ENCODE data around the gene AMELX. TPM values are rescaled to one million over a fixed set of nuclear protein-coding genes. Genes with fewer than 3 reads are reported as not detected.

AMELX gene
- total and polyA plus RNA-seq, 2 of the 8 experiments (the other 6 are each of a cell fraction or from before 2014, with no cell fraction given) = not detected

GRCh38 chrX:11259437-11259836 is 33.8 kb upstream of the AMELX start:
- Histone ChIP-seq H3K4me2 (ENCODE audit: insufficient read depth in 1 of 2, low read depth in 2 of 2, low read length in 2 of 2) (no peak overlapping the region), H2AK5ac (ENCODE audit: low read depth, low read length) (no peak overlapping the region), H2BK12ac (ENCODE audit: low read depth, low read length) (no peak overlapping the region), H3K79me1 (ENCODE audit: low read depth, low read length) (no peaks in the 10 kb centered on the region), H3K4me1 (replicated peaks in 1 of 4; ENCODE audit: control insufficient read depth in 3 of 4, insufficient read depth in 4 of 4, low read length in 3 of 4) (no peaks in the 10 kb centered on the region), H3K36me3 (ENCODE audit: control insufficient read depth in 2 of 4, insufficient read depth in 4 of 4, low read length in 3 of 4) (no peaks in the 10 kb centered on the region), H3K4ac (replicated peaks; ENCODE audit: insufficient read length, low read depth, low read length) (no peak overlapping the region), H3K9me3 (ENCODE audit: insufficient read depth in 2 of 2, low read depth in 1 of 2, low read length in 1 of 2) (no peaks in the 10 kb centered on the region), H3K9ac (replicated peaks in 1 of 4; ENCODE audit: extremely low read depth in 1 of 4, low read depth in 3 of 4, low read length in 3 of 4) (no peak overlapping the region), H4K20me1 (replicated peaks in 1 of 2; ENCODE audit: control insufficient read depth in 1 of 2, insufficient read depth in 2 of 2, low read length in 2 of 2) (no peaks in the 10 kb centered on the region), H3K14ac (ENCODE audit: insufficient read length) (no peak overlapping the region), H2BK5ac (ENCODE audit: low read depth, low read length) (no peak overlapping the region), H4K91ac (replicated peaks; ENCODE audit: insufficient read length, low read length) (no peak overlapping the region), H2BK120ac (replicated peaks; ENCODE audit: low read depth, low read length) (no peak overlapping the region), H2AFZ (ENCODE audit: low read length) (no peak overlapping the region), H3K79me2 (ENCODE audit: control insufficient read depth in 1 of 2, insufficient read depth in 2 of 2, low read length in 2 of 2) (no peaks in the 10 kb centered on the region), H2BK20ac (ENCODE audit: low read length) (no peak overlapping the region), H3K18ac (ENCODE audit: extremely low read depth, low read length) (no peak overlapping the region), H4K5ac (ENCODE audit: insufficient read length, low read depth, low read length) (no peak overlapping the region), H4K8ac (ENCODE audit: extremely low read depth, insufficient read depth, low read length) (no peak overlapping the region), H2BK15ac (ENCODE audit: low read length) (no peak overlapping the region), H3K23ac (ENCODE audit: insufficient read length) (no peak overlapping the region), H3K23me2 (ENCODE audit: low read depth, low read length) (no peaks in the 10 kb centered on the region), H3K27me3 (replicated peaks in 1 of 4; ENCODE audit: control insufficient read depth in 3 of 4, extremely low read depth in 1 of 4, insufficient read depth in 3 of 4, low read length in 3 of 4) (no peaks in the 10 kb centered on the region), H3K56ac (replicated peaks; ENCODE audit: insufficient read length, low read depth, low read length) (no peak overlapping the region), H3K27ac (ENCODE audit: low read depth, low read length) (no peak overlapping the region), H3K4me3 (ENCODE audit: extremely low read depth in 1 of 4, insufficient read depth in 2 of 4, low read depth in 3 of 4, low read length in 4 of 4) (no peak overlapping the region)
- no peak for DNase-seq (ENCODE audit: low read depth in 1 of 2, low spot score in 2 of 2)
- ChIA-PET CTCF (ENCODE audit: partially characterized antibody) (interaction anchor here (0.6 kb wide), 1 partner anchor 48 kb away, joined by 4 read pairs; no protein-coding TSS in a partner anchor), POLR2A (ENCODE audit: partially characterized antibody) (no interaction called here)
- WGBS, 2 experiments (ENCODE audit: extremely low coverage in 1 of 2, insufficient coverage in 1 of 2, insufficient read length in 1 of 2, insufficient replicate concordance in 2 of 2, low coverage in 1 of 2, low lambda C conversion rate in 2 of 2, missing lambda C conversion rate in 1 of 2) = 89% methylated on average over 1 of the region's 1 CpG; no CpG with 5 or more reads in 1 of the 2 experiments
- FAIRE-seq = no peak
- TF ChIP-seq KDM5A (IDR thresholded peaks at IDR 0.05; ENCODE audit: low read length) (no peak), CBX8 (IDR thresholded peaks at IDR 0.05; ENCODE audit: borderline replicate concordance, low read depth, low read length) (no peak), RAD21 (IDR thresholded peaks at IDR 0.05 in 1 of 2, conservative IDR thresholded peaks at IDR 0.05 in 1 of 2; ENCODE audit: low read depth in 2 of 2, low read length in 2 of 2) (no peak), MAX (IDR thresholded peaks at IDR 0.05) (no peak), POLR2AphosphoS5 (IDR thresholded peaks at IDR 0.05; ENCODE audit: low read depth, low read length) (no peak)
